ENCODE measurements around the gene NCKAP5. TPM values are rescaled to one million over a fixed set of nuclear protein-coding genes. Genes with fewer than 3 reads are reported as not detected.

Gene NCKAP5
- total and polyA plus RNA-seq, 2 of the 8 experiments (the other 6 are each of a cell fraction or from before 2014, with no cell fraction given), result 0.27 to 0.86 TPM

- TF ChIP-seq CHD7 (IDR thresholded peaks at IDR 0.05; ENCODE audit: insufficient replicate concordance, low read length) (no peak), TBP (IDR thresholded peaks at IDR 0.05; ENCODE audit: low read depth, low read length) (no peak), POLR2A (IDR thresholded peaks at IDR 0.05; ENCODE audit: control extremely low read depth in 1 of 2, low read depth in 2 of 2, low read length in 2 of 2) (no peak), TCF12 (IDR thresholded peaks at IDR 0.05; ENCODE audit: low read depth, low read length) (no peak), SUZ12 (IDR thresholded peaks at IDR 0.05; ENCODE audit: low read length) (no peak), SIN3A (conservative IDR thresholded peaks at IDR 0.05 in 1 of 2, IDR thresholded peaks at IDR 0.05 in 1 of 2; ENCODE audit: low read depth in 1 of 2, low read length in 2 of 2) (no peak), KDM5A (IDR thresholded peaks at IDR 0.05; ENCODE audit: low read length) (no peak), NANOG (IDR thresholded peaks at IDR 0.05; ENCODE audit: insufficient read depth, low read depth, low read length, poor library complexity, severe bottlenecking) (no peak), RAD21 (IDR thresholded peaks at IDR 0.05 in 1 of 2, conservative IDR thresholded peaks at IDR 0.05 in 1 of 2; ENCODE audit: low read depth in 2 of 2, low read length in 2 of 2) (no peak)
These were observed 778.0 kb downstream of the NCKAP5 start (continued) for GRCh38 chr2:132790207-132790785.
